Stimulated activated naive CD8-positive, alpha-beta T cell treated with anti-CD3 and anti-CD28 coated beads, Interleukin-15, Interleukin-2, amounts not matched to agents 100 U/mL and 50 U/mL, for 24 hours (primary cell): ENCODE data around the gene NECTIN2.

Experiments used
- ATAC-seq: fragments of 150-1000 bp; cut with Tn5 transposase; one replicate; pipeline ENCODE4 v1.10.0; 2021
- DNase-seq: peaks from one replicate; pipeline ENCODE4 v3.0.0; 2021

NECTIN2 gene

DNA sequence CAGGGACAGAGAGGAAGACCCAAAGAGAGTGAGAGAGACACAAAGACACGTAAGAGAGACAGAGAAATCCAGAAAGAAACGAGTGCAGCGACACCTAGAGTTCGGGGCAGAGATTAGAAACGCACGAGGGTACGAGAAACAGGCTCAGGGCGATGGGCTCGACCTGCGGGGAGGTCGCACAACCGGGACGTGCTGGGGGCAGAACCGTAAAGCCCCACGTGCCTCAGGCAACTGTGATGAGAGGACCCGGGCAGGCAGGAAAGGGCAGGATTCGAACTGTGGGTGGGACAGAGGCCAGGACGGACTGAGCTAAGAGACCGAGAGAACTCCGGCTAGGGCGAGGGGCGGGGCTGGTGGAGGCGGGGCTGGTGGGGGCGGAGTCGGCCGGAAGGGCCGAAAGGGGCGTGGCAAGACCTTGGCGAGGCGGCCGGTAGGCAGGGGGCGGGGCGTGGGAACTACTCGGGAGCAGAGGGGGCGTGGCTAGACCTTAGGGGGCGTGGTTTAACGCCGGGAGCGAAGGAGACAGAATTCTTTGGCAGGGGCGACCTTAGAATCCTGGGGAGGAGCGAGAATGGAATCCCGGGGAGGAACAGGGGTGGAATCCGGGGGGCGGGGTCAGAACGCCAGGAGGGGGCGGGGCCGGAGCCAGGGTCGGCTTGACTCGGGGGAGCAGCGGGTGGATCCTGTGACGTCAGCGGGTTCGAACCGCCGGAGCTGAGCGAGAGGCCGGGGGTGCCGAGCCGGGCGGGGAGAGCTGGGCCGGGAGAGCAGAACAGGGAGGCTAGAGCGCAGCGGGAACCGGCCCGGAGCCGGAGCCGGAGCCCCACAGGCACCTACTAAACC is at the start of gene NECTIN2:
Gene NECTIN2 (plus strand): TSS at position 686 of the 843 bp plus-strand sequence. CDS start 229 bp downstream, outside the sequence.
- ATAC-seq = peak; percentile 71
- peak; percentile 98 for DNase-seq

DNA sequence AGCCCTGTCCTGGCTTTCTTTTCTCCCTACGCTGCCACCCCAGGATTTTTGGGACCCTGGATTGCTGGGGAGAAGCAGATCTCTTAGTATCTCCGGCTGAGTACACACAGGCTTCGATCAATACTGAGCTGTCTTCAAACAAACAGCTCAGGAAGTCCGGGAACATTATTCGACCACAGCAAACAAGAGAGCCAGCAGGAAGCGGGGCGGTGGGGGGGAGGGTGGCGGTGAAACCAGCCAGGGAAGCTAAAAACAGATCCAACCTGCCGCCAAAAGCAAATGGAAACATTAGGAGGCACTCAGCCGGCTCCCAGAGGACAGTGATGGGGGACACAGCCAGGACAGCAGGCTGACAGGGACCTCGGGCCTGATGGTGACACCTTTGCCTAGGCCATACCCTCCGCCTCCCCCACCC is 49.4 kb upstream of the NECTIN2 start:
- ATAC-seq = no peak
- DNase-seq = no peak

DNA sequence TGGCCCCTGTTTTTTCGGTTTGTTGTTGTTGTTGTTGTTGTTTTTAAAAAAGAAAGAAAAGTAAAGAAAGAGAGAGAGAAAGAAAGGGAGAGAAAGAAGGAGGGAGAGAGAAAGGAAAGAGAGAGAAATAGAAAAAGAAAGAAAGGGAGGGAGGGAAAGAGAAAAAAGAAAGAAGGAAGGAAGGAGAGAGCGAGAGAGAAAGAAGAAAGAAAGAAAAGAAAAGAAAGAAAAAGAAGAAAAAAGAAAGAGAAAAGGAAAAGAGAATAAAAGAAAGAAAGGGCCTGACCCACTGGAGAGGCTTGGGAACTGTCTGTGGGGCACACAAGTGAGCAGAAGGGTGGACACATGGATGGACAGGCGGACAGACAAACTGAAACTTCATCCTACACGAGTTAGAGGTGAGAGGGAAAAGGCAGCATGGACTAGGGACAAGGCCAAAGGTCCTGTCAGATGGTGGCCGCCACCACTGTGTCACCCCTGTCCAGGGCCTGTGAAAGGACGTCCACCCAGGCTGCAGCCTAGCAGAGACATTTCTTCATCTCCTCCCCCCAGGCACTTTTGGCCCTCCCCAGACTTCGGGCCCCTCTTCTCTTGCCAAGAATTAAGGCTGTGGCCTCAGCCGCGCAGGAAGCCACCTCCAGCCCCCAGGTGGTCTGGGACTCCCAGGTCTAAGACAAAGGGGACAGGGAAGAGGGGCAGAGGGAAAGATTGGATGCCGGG is 46.3 kb upstream of the NECTIN2 start:
- ATAC-seq (no peak), DNase-seq (no peak)

DNA sequence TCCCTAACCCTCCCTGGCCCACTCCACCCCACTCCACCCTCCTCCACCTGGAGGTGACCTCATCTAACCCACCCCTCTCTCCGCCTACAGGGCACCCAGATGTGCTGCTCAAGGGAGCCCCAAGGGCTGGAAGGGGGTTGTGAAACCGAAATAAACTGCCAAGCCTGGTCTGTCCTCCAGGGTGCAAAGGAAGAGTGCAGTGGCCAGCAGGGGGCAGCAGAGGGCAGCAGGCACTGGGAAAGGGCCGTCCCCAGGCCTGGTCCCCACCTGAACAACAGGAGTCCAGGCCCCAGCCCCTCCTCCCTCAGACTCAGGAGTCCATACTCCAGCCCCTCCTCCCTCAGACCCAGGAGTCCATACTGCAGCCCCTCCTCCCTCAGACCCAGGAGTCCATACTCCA is 45.6 kb upstream of the NECTIN2 start:
- peak; percentile 91 for DNase-seq
- peak; percentile 95 for ATAC-seq

DNA sequence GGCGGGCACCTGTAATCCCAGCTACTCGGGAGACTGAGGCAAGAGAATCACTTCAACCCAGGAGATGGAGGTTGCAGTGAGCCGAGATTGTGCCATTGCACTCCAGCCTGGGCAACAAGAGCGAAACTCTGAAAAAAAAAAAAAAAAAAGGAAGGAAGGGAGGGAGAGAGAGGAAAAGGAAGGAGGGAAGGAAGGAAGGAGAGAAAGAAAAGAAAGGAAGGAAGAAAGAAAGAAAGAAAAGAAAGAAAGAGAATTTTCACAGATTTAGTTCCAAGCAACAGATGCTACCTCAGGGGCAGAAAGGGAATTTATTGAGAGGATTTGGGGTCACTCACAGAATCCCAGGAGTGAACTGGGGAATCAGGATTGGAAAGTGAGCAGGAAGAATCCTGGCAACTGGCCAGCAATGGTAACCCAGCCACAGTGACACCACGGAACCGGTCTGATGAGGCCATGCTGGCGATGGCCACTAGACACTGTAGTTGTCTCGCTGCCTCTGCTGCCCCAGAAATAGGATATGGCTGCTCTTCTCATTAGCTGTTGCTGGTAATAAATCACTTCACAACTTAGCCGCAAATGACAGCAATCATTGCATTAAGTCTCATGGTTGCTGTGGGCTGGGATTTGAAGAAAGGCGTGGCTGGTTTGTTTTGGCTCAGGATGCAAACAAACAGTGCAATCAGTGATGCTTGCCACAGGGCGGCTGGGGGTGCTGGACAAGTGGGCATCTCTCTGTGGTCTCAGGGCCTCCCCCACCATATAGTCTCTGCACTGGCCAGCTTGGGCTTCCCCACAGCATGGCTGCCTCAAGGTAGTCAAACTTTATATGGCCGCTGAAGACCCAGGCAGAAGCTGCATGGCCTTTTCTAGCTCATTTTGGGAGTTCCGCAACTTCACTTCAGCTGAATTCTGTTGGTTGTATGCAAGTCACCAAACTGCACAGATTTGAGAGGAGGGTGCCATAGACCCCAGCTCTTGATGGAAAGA is 42.4 kb upstream of the NECTIN2 start:
- no peak for DNase-seq
- no peak for ATAC-seq

DNA sequence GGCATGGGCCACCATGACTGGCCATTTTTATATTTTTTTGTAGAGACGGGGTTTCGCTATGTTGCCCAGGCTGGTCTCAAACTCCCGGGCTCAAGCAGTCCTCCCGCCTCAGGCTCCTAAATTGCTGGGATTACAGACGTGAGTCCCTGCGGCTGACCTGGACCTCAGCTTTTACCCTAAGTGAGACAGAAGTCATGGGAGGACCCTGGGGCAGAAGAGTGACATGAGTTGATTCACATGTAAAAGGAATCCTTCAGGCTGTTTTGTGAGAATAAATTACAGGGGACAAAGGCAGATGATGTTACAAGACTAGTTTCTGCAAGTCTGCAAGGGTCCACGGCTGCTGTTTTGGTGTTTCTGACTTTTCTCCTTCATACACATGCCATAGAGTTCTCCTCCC is 39.8 kb upstream of the NECTIN2 start:
- ATAC-seq (no peak), DNase-seq (no peak)

DNA sequence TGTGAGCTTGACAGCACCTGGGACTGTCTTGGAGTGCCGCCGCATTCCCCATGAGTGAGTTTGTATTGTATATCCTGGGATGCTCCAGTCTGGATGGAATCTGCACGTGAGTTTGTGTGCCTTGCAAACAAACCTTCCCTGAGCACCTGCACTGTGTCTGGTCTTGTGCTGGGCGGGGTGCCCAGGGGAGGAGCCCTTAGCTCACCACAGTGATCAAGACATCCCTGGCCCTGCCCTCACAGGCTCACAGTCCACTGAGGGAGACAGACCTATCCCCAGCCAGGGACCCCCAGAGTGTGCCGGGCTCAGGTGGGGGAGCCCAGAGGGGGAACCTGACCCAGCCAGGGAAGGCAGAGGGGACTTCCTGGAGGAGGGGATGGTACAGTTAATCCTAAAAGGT is 38.9 kb upstream of the NECTIN2 start:
- ATAC-seq (no peak), DNase-seq (no peak)

DNA sequence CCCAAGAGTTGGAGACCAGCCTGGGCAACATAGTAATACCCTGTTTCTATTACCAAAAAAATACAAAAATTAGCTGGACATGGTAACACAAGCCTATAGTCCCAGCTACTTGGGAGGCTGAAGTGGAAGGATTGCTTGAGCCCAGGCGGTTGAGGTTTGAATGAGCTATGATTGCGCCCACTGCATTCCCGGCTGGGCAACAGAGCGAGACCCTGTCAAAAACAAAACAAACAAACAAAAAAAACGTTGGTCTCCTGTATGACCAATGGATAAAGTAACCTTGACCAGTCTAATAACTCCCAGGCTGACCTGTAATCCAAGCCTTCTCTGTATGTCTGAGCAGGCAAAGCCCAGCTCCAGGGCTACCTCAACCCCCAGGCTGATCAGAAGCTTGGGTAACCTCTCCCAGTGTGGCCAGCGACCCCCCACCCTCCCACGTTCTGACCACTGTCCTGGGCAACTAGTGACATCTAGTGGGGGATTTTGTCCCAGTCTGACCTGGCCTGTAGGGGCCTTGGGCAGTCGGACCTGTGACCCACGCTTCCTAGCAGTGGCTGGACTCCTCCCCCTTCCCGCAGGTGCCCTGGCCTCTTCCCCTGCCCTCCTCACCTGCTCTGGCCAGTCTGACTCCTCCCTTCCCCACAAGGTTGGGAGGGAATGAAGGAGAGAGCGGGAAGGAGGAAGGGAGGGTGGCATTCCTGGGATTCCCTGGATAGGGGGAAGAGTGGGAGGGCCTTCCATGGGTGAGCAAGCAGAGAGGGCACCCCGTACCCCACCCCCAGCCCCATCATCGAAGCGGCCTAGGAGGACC is 38.2 kb upstream of the NECTIN2 start:
- no peak for DNase-seq

DNA sequence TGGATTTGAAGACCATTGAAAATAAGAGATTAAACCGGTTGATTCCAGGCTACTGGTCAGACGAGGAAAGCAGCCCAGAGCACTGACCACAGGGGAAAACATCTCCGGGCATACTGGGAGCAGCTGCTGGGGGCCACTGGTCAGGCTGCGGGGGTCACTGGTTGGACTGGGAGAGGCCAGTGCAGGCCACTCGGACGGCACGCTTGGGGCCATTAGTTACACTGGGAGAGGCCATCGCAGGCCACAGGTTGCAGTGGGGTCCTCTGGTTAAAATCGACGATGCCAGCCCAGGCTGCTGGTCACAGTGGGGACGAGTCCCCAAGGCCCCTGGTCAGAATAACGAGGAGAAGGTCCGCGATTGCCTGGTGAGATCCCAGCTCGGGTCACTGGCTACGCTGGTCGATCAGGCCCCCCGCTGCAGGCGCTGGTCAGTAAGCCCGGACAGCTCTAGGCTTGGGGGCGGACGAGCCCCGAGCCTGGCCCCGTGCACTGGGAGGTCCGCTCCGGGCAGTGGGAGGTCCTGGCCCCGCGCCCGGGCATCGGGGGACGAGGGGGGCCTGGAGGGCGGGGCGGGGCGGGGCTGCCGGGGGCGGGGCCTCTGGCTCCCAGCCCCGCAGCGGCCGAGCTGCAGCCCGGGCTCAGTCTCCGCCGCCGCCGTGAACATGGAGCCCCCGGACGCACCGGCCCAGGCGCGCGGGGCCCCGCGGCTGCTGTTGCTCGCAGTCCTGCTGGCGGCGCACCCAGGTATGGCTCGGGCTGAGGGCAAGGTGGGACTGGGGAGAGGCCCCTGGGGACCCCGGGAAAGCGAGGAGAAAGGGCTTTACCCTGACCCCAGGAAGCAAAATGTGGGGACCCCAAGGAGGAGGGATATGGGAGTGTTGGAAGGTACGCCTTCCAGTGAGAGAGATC is 37.4 kb upstream of the NECTIN2 start, which contains the start of gene BCAM:
Gene BCAM (plus strand): TSS at position 641 of the 909 bp plus-strand sequence. CDS start 22 bp downstream, at position 663.
- ATAC-seq = peak; percentile 20
- peak; percentile 11 for DNase-seq

More for the DNA sequence above, 38.2 kb upstream of the NECTIN2 start:
- no peak for ATAC-seq

DNA sequence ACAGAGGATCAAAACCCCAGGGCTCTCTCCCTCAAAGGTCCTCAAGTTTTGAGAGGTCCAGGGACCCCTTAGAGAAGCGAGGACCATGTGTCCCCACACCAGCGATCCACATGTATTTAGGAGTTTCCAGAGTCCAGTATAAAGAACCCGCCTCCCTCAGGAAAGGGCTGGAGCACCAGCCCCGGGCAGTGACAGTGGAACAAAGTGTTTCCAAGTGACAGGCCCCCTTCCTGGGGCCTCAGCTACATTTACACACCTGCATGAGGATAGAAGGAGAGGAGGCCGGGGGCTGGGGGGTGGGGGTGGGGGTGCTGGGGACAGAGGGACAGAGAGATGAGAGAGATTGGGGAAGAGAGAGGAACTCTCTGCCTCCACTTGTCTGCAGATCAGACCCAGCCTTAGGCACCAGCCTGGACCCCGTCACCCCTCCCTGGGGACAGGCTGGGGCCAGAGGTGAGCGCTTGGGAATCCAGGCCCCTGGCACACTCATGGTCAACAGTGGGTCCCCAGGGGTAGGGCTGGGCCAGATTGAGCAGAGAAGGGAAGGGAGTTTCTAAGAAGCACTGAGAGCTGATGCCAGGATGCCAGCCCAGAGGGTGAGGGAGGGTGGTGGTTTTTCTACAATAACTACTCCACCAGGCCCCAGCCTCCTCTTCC is 36.4 kb upstream of the NECTIN2 start:
- ATAC-seq = no peak
- no peak for DNase-seq

DNA sequence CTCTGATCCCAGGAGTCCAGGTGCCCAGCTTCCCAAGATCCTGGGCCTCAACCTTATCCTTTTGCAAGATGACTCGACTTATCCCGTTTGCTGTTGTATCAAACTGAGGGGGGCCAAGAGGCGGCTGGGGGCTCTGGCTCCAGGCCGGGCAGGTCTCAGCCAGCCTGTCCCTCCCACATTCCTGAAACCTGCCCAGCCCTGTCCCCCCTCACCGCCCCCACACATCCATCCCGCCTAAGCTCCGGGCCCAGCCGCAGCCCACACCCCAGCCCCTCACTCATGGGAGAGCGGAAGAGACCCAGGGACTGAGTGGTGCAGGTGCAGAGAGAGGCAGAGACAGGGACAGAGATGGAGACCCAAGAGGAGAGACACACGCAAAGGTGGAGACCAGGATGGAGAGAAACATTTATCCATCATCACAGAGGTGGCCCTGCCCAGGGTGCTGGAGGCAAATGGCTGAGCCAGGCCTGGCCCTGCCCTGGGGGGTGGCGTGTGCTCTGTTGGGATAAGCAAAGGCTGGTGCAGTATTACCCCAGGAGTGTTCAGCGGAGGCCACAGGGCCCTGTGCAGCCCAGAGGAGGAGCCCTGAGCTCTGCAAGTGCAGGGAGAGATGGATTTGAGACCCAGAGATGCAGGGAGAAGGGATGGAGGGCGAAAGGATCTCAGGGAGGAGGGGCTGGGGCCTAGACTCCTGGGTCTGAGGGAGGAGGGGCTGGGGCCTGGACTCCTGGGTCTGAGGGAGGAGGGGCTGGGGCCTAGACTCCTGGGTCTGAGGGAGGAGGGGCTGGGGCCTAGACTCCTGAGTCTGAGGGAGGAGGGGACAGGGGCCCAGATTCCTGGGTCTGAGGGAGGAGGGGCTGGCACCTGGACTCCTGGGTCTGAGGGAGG is 35.6 kb upstream of the NECTIN2 start:
- ATAC-seq (no peak), DNase-seq (no peak)

DNA sequence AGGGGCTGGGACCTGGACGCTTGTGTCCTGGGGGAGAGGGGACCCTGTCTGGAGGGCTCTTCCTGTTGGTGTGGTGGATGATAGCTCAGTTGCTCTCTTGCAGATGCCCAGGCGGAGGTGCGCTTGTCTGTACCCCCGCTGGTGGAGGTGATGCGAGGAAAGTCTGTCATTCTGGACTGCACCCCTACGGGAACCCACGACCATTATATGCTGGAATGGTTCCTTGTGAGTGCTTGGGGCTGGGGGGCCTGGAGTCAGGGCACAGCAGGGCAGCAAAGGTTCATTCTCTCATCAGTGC is 35.0 kb upstream of the NECTIN2 start:
- ATAC-seq (no peak), DNase-seq (no peak)

DNA sequence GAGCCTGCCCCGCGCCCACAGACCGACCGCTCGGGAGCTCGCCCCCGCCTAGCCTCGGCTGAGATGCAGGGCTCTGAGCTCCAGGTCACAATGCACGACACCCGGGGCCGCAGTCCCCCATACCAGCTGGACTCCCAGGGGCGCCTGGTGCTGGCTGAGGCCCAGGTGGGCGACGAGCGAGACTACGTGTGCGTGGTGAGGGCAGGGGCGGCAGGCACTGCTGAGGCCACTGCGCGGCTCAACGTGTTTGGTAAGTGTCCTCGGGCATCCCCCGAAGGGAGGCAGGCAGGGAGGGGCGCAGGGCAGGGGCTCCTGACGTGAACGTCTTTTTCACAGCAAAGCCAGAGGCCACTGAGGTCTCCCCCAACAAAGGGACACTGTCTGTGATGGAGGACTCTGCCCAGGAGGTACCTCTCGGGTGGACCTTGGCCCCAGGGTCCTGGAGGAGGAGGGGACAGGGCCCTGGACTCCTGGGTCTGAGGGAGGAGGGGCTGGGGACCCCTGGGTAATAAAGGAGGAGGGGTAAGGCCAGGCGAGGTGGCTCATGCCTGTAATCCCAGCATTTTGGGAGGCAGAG is 33.9 kb upstream of the NECTIN2 start:
- DNase-seq (no peak), ATAC-seq (no peak)

DNA sequence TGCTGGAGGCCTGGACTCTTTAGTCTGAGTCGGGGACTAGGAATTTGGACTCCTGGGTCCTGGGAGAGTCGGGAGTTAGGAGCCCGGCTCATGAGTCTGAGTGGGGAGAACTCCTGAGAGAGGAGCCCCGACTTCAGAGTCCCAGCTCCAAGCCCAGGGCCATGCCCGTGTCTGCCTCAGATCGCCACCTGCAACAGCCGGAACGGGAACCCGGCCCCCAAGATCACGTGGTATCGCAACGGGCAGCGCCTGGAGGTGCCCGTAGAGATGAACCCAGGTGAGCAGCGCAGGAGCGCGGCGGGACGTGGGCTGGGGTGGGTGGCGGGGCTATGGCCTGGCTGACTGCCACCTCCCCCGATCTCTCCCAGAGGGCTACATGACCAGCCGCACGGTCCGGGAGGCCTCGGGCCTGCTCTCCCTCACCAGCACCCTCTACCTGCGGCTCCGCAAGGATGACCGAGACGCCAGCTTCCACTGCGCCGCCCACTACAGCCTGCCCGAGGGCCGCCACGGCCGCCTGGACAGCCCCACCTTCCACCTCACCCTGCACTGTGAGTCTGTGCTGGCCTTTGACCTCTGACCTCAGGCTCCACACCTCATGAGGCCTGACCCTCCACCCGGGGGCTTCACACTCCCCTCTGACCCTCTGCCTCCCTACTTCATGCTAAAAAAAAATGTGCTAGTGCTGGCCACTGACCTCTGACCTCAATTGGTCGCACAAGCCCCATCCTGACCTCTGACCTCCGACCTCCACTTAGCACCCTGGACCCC is 32.8 kb upstream of the NECTIN2 start:
- DNase-seq (no peak), ATAC-seq (no peak)

DNA sequence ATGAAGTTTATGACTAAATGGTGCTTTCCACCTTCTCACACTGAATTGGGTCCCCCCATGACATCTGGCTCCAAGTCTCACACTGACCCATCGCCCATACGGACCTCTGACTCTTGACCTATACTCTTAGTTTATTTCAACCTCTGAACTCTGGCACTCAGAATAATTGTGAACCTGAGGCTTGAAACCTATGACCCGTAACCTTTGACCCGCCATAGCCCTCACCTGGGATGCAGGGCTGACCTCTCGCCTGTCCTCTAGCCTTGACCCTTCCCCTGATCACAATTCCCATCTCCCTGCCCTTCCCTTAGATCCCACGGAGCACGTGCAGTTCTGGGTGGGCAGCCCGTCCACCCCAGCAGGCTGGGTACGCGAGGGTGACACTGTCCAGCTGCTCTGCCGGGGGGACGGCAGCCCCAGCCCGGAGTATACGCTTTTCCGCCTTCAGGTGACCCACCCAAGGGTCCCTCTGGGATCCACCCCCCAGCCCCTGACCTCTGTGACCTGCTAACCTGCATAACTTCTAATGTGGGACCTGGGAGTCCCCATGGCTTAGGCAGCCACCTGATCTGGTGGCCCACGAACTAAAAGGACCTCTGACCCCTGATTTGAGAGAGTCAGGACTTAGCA is 32.1 kb upstream of the NECTIN2 start:
- DNase-seq (no peak), ATAC-seq (no peak)

DNA sequence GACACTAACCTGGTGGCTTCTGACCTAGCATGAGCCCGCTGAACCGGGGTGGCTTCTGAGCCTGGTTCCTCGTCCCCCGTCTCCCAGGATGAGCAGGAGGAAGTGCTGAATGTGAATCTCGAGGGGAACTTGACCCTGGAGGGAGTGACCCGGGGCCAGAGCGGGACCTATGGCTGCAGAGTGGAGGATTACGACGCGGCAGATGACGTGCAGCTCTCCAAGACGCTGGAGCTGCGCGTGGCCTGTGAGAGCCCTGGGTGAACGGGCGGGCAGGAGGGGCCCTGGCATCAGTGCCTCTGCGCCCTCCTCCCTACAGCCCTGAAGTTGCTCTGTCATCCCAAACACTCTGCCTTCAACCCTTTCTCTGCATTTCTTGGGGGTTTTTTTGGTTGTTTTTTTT is 31.6 kb upstream of the NECTIN2 start:
- no peak for ATAC-seq
- no peak for DNase-seq

DNA sequence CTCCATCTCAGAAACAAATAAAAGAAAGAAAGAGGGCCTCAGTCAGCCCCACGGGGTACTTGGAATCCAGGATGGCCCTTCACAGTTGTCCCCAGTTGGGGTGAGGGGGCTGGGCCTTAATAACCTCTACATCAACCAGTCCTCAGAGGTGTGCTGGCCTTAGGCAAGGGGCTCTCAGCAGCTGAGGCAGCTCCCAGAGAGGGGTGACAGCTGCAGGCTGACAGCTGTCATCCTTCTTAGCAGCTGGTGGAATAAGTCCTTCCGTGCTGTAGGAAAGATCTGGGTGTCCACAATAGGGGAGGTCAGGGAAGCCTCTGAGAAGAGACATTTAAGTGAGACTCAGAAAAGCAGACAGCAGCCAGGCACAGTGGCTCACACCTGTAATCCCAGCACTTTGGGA is 29.8 kb upstream of the NECTIN2 start:
- no peak for ATAC-seq
- DNase-seq = no peak
